K562 (cell line): ENCODE measurements around the gene LY6G5B. TPM values are rescaled to one million over a fixed set of nuclear protein-coding genes. Genes with fewer than 3 reads are reported as not detected.

Experiments
- ARID1B ChIP-seq: fragments of 450-650 bp; IDR thresholded peaks from 2 replicates; pipeline ENCODE4 v1.6.1; 2016; ENCODE audit warnings: antibody characterized with exemption, mild to moderate bottlenecking, inconsistent platforms
- CBFB ChIP-seq: sonication (generic); formaldehyde crosslinking; IDR thresholded peaks from 2 replicates; pipeline ENCODE4 v1.4.0; 2020; ENCODE audit warnings: mild to moderate bottlenecking, missing genetic modification reagents
- CREM ChIP-seq: IDR thresholded peaks from 2 replicates; pipeline ENCODE4 v1.6.1; 2014; ENCODE audit warnings: antibody characterized with exemption, low read depth
- EP300 ChIP-seq: IDR thresholded peaks from 2 replicates; pipeline ENCODE4 v1.6.1; 2012; ENCODE audit warnings: low read length, improper control_type of control experiment
- FOXJ2 ChIP-seq: fragments of 200-800 bp; sonication (Bioruptor generic); IDR thresholded peaks from 2 replicates; pipeline ENCODE4 v1.6.1; 2016; ENCODE audit warnings: missing genetic modification characterization, missing compliant biosample characterization
- FOXP1 ChIP-seq: sonication (generic); formaldehyde crosslinking; IDR thresholded peaks from 2 replicates; pipeline ENCODE4 v1.8.0; 2022; ENCODE audit warnings: mild to moderate bottlenecking, missing genetic modification reagents
- GATAD2A ChIP-seq: fragments of 450-650 bp; IDR thresholded peaks from 2 replicates; pipeline ENCODE4 v1.6.1; 2017
- HSF4 ChIP-seq: fragments of 250-450 bp; sonication (Bioruptor Pico); IDR thresholded peaks from 2 replicates; pipeline ENCODE4 v2.1.2; 2022; ENCODE audit warnings: mild to moderate bottlenecking, moderate library complexity, borderline replicate concordance
- KDM2B ChIP-seq: fragments of 250-450 bp; sonication (Bioruptor Pico); IDR thresholded peaks from 2 replicates; pipeline ENCODE4 v1.8.0; 2021; ENCODE audit warnings: mild to moderate bottlenecking, moderate library complexity
- MGA ChIP-seq: fragments of 450-650 bp; IDR thresholded peaks from 2 replicates; pipeline ENCODE4 v1.6.1; 2016; ENCODE audit warnings: mild to moderate bottlenecking, moderate library complexity
- TCF7L2 ChIP-seq: fragments of 150-350 bp; IDR thresholded peaks from 2 replicates; pipeline ENCODE4 v1.6.1; 2016; ENCODE audit warnings: low read depth, mild to moderate bottlenecking, low read length, moderate library complexity
- ZBTB7A ChIP-seq: IDR thresholded peaks from 2 replicates; pipeline ENCODE4 v1.6.1; 2011; ENCODE audit warnings: low read depth, mild to moderate bottlenecking, low read length, moderate library complexity, borderline replicate concordance; ENCODE audit not compliant: control insufficient read depth
- ZBTB8A ChIP-seq: fragments of 450-650 bp; IDR thresholded peaks from 2 replicates; pipeline ENCODE4 v1.6.1; 2018; ENCODE audit warnings: mild to moderate bottlenecking, moderate library complexity; ENCODE audit not compliant: partially characterized antibody
- polyA plus RNA-seq, 8 experiments: library from polyadenylated mRNA; depleted of rRNA in 4 of 8; stranded (reverse) in 5 of 8; unstranded in 3 of 8; fragments of >200 nt; fragmentation: Nextera tagmentation in 2 of 8; fragmentation: Illumina TruSeq in 1 of 8; extraction: Ambion mirVana in 2 of 8; extraction: Trizol in 1 of 8; gene quantifications; 2 replicates each; pipeline versions ENCODE4 v1.2.1 to v1.2.3, GENCODE V29; 2011 to 2014; ENCODE audit warnings: inconsistent platforms in 1 of 8, missing spikeins in 1 of 8
- total RNA-seq, 7 experiments: library from RNA; depleted of rRNA in 6 of 7; stranded (reverse); fragments of >200 nt in 6 of 7; fragmentation: Illumina TruSeq in 2 of 7; extraction: Trizol in 2 of 7; gene quantifications; 2 replicates each; pipeline versions ENCODE4 v1.2.1 to v1.2.3, GENCODE V29; 2011 to 2021; ENCODE audit warnings: low replicate concordance in 1 of 7

The LY6G5B gene
- total and polyA plus RNA-seq, 9 of the 15 experiments (the other 6 are each of a cell fraction or from before 2014, with no cell fraction given) = 6.0 to 27.0 (median 7.5) TPM

GRCh38 chr6:31717499-31718222 is 47.9 kb downstream of the LY6G5B start (continued):
- no peak for TF ChIP-seq ZBTB8A
- TF ChIP-seq ZBTB7A = peak; percentile 81; the same call in 1 of the 2 replicates
- TF ChIP-seq GATAD2A = no peak
- no peak for TF ChIP-seq HSF4 (CRISPR knock-in tag)
- TF ChIP-seq CREM = peak; percentile 94
- no peak for TF ChIP-seq CBFB
- TF ChIP-seq MGA = no peak
- no peak for TF ChIP-seq EP300
- peak; percentile 38; the same call in 1 of the 2 replicates for TF ChIP-seq ARID1B
- TF ChIP-seq TCF7L2 = no peak
- TF ChIP-seq KDM2B (CRISPR knock-in tag) = no peak
- no peak for TF ChIP-seq FOXJ2 (tag)
- TF ChIP-seq FOXP1 = no peak
